Fibroblast of peridontal ligament (primary cell): Measurements from ENCODE around the gene UNK.

Experiments used
- DNase-seq: peaks from one replicate; pipeline ENCODE4 v3.0.0-alpha.2; 2010; ENCODE audit errors: extremely low read depth

The UNK gene

DNA sequence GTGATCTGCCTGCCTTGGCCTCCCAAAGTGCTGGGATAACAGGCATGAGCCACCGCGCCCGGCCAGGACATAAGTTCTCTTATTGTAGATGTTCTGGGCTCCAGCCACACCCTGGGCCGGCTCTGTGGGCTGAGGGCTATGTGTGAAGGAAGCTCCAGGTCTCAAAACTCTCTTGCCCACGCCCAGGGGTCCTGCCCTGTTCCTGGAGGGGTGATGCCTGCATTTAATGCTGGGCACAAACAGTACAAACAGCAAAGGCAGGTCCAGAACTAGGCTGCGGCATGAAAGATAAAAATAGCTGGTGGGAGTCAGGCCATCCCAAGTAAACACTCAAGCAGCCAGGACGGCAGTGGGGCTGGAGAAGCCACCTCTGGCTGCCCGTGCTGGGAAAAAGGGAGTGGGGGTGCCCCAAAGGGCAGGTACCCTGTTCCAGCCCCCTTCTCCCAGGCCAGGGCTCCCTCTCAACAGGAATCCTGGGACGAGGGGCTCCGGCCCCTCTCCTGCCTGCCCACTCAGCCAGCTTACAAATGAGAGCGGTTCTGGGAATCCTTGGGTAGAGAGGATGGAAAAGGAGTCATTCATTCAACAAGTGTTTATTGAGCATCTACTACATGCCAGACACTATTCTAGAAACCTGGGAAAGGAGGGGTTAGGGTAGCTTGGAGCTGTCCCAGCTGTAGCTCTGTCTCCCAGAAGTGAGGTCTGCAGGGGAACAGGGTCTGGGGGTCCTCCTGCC lies 89.1 kb downstream of the UNK start:
- DNase-seq = no peak

DNA sequence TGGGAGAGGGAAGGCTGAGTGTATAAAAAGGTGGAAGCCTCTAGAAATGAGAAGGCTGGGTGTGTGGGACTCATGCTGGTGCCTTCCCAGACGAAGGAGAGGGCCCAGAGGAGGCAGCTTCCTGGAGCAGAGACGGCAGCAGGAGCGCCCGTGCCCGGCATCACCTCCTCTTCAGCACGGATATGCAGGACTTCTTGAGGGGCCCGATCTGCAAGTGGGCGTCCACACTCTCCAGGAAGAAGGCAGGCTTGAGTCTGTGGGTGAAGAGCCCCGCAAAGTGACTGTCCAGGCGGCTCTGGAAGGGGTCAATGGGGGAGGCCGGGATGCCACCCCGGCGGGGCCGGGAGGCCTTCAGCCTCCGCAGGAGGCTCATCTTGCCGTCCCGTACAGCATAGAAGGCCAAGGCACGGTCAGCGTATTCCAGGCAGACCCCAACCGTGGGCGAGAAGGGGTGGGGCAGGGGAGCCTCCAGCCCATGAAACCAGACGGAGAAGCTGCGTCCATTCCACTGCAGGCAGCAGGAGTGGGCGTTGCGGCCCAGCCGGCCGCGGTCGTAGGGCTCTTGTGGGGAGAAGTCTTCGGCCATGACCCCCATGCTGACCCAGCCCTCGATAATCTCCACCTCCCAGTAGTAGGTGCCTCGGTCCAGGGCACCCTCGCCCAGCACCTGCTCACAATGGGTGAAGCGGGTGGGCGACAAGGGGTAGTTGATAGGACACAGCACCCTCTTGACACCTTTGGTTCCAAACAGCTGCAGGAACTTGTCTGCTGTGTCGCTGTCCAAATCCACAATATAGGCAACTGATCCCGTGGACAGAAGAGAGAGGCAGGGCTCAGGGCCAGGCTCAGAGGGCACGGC lies 89.9 kb downstream of the UNK start:
- DNase-seq = no peak
